Measurements from ENCODE around the gene NAV2. TPM values are rescaled to one million over a fixed set of nuclear protein-coding genes. Genes with fewer than 3 reads are reported as not detected.

Gene NAV2
- total RNA-seq, 1 experiment from 2014 or later: 22.7 TPM

DNA sequence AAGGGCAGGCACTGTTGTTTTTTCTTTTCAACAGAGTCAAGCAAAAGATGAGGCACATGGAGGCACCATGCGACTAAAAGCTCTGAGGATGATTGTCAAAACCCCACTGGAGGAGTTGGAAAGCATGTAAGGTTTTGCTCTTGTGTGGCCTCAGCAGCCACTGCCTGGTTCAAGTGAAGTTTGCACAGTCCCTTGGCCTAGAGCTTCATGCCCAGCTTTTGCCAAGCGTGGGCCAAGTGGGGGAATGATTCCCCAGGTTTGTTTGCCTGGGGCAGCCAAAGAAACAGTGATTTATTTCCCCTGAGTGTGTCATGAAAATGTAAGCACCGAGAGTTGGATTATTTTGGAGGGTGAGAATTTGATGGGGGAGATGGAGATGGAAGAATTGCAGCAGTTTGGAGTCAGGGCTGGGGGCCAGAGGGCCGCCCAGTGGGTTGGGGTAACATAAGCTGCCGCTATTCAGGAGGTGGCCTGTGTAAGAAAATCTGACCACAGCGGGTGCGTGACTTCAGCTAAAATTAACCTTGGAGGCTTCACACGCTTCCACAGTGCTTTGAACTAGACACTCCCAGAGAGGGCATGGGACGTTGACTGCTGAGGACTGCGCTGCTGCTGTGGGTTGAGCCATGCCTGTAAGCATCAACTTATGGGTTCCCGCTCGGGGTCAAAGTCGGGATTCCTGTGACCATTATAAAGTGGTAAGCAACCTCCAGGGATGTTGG is 100.7 kb downstream of the NAV2 start:
- ATAC-seq (no peak), DNase-seq (ENCODE audit: low read depth, low spot score) (no peak)
- H3K27me3 ChIP-seq (ENCODE audit: control insufficient read depth, insufficient read depth, low read length): no peaks in the 10 kb centered on the region
- H3K36me3 ChIP-seq (ENCODE audit: control insufficient read depth, insufficient read depth, low read length): no peaks in the 10 kb centered on the region
- in situ Hi-C loops (cut with HindIII; ENCODE audit: low pct_unique_long_range_greater_than_20kb, low sequenced_read_pairs): no loop called here
- ChIA-PET POLR2A (no interaction called here), CTCF (no interaction called here)
- TF ChIP-seq REST (IDR thresholded peaks at IDR 0.05; ENCODE audit: insufficient read depth in 1 of 2, low read depth in 2 of 2, low read length in 1 of 2): no peak
- TF ChIP-seq SIN3A (IDR thresholded peaks at IDR 0.05; ENCODE audit: borderline replicate concordance, insufficient read depth, low read depth, low read length): no peak
- TF ChIP-seq POLR2AphosphoS5 (IDR thresholded peaks at IDR 0.05; ENCODE audit: low read depth, low read length): no peak
- TF ChIP-seq CTCF (IDR thresholded peaks at IDR 0.05): no peak
- no peak for TF ChIP-seq TCF7L2 (IDR thresholded peaks at IDR 0.05; ENCODE audit: low read depth, low read length)
- intact Hi-C loops (cut with micrococcal nuclease; ENCODE audit: unreplicated experiment): no loop called here
- no TSS peak for BruUV-seq (replicated peaks)
- no peak overlapping the region for H3K27ac ChIP-seq (ENCODE audit: low read length)
- no peaks in the 10 kb centered on the region for H3K9me3 ChIP-seq (ENCODE audit: control insufficient read depth, insufficient read depth, low read depth, low read length)
- no peak overlapping the region for H3K4me3 ChIP-seq (ENCODE audit: low read depth in 2 of 2, low read length in 2 of 2)
- peaks cover 8% of the 10 kb centered on the region for H3K4me1 ChIP-seq (ENCODE audit: control insufficient read depth, insufficient read depth, low read length)

GRCh38 chr11:19814421-19814820 is 101.8 kb downstream of the NAV2 start:
- Histone ChIP-seq H3K27ac (ENCODE audit: low read length) (no peak overlapping the region), H3K4me3 (ENCODE audit: low read depth in 2 of 2, low read length in 2 of 2) (no peak overlapping the region), H3K4me1 (ENCODE audit: control insufficient read depth, insufficient read depth, low read length) (peaks cover 8% of the 10 kb centered on the region), H3K27me3 (ENCODE audit: control insufficient read depth, insufficient read depth, low read length) (no peaks in the 10 kb centered on the region), H3K9me3 (ENCODE audit: control insufficient read depth, insufficient read depth, low read depth, low read length) (no peaks in the 10 kb centered on the region), H3K36me3 (ENCODE audit: control insufficient read depth, insufficient read depth, low read length) (no peaks in the 10 kb centered on the region)
- no TSS peak for BruUV-seq (replicated peaks)
- no peak for TF ChIP-seq POLR2AphosphoS5 (IDR thresholded peaks at IDR 0.05; ENCODE audit: low read depth, low read length)
- TF ChIP-seq CTCF (IDR thresholded peaks at IDR 0.05): no peak
- TF ChIP-seq SIN3A (IDR thresholded peaks at IDR 0.05; ENCODE audit: borderline replicate concordance, insufficient read depth, low read depth, low read length): no peak
- no peak for TF ChIP-seq TCF7L2 (IDR thresholded peaks at IDR 0.05; ENCODE audit: low read depth, low read length)
- no peak for TF ChIP-seq REST (IDR thresholded peaks at IDR 0.05; ENCODE audit: insufficient read depth in 1 of 2, low read depth in 2 of 2, low read length in 1 of 2)
- in situ Hi-C loops (cut with HindIII; ENCODE audit: low pct_unique_long_range_greater_than_20kb, low sequenced_read_pairs) (no loop called here), intact Hi-C loops (cut with micrococcal nuclease; ENCODE audit: unreplicated experiment) (no loop called here)
- DNase-seq (ENCODE audit: low read depth, low spot score): no peak
- no peak for ATAC-seq
- ChIA-PET POLR2A (no interaction called here), CTCF (no interaction called here)
